Right ventricle myocardium superior (tissue), 1 donor: ENCODE data around the gene ARHGAP4. TPM values are rescaled to one million over a fixed set of nuclear protein-coding genes. Genes with fewer than 3 reads are reported as not detected.

ENCODE experiments used
- ATAC-seq: fragments of 200-7000 bp; cut with Tn5 transposase; one replicate; pipeline ENCODE4 v1.9.1; 2020; ENCODE audit warnings: mild to moderate bottlenecking; ENCODE audit not compliant: poor library complexity
- DNase-seq: peaks from one replicate; pipeline ENCODE4 v3.0.0-alpha.2; 2020
- intact Hi-C: fragments of 100-400 bp; cut with DNase I; formaldehyde crosslinking; loops from one replicate; pipeline ENCODE4 v1.11.2; 2022
- total RNA-seq: library from RNA; stranded (reverse); fragmentation: NEBNext Ultra II Directional; extraction: Animal tissue kit (Norgen Biotek cat#: 25700); gene quantifications from one replicate; pipeline ENCODE4 v1.2.1, GENCODE V29; 2021
- donor health status: DM: no; HTN: yes; CAD: no; lungs with severe emphysema.

Gene ARHGAP4
- total RNA-seq, 1 donor from 2014 or later: 10.3 TPM

DNA sequence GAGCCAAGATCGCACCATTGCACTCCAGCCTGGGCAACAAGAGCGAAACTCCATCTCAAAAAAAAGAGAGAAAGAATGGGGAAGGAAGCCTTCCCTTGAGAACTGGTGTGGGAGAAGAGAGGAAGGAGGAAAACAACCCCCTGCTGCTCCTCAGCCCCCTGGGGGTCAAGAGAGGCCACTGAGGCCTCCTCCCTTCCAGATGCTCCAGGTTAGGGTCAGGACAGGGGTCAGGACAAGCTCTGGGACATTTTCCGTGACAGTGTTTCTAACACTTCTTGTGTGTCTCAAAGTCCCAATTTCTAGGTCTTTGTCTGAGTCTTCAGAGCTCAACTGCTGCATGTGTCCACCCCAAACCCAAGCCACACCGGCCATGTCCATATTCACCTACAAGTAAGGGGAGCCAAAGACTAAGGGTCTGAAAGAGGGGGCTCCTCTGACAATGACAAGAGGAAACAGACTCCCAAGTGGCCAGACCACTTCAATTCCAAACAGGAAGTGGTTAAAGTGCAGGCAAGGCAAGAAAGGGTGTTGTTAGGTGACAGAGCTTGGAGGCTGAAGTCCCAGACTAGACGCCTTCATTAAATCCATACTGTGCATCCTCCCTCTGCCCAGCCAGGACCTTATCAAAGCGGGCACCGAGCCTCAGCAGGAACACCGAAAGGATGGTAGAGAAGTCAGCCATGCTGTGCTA lies 48.3 kb downstream of the ARHGAP4 start:
- DNase-seq (no peak), ATAC-seq (no peak)
- intact Hi-C loops: no loop called here

DNA sequence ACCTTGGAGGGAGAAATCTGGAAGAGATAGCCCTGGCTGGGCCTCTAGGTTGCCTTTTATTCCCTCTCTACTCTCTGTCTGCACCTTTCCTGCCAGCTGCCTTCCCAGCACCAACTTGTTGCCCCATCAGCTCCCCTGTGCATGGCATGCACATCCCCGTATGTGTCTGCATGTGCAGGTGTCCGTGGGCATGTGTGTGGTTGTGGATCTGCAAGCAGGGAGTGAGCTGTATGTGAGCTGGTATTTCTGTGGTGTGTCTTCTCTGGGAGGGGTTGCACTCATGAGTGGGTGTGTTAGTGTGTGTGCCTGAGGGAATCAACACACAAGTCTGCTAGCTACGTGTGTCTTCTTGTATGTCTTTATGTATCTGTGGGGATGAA lies 50.0 kb downstream of the ARHGAP4 start:
- DNase-seq (no peak), ATAC-seq (no peak)
- intact Hi-C loops: no loop called here

DNA sequence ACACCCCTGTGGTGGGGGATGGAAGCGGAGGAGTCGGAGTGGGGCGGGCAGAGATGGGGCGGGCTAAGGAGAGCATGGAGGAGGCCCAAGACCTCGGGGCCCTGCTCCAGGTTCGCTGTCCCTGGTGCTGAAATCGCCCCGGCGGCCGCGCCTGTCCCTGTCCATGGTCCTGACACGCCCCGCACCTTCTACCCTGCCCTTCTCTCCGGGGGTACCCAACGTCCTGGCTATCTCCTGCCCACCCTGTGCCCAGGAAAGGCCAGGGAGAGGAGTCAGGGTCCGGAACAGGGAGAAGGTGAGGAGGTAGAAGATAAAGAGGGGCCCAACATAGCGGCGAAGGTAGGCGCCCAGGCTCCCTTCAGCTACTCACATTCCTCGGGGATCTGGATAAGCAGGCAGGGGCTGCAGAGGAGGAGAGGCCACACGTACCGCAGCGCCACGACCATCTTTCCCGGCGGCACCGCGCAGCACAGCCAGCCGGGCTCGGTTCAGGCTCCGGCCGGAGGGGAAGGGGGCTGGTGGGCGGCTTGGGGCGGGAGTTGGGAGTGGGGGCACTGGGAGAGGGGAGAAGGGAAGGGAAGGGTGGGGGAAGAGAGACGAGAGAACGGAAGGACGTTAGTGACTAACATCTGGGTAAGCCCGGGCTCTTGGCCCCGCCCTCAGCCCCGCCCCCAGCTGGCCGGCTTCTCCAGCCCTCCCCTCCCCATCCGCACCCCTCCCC lies 50.5 kb downstream of the ARHGAP4 start:
- peak; percentile 63 for DNase-seq
- ATAC-seq: peak; percentile 73
- intact Hi-C loops: no loop called here

DNA sequence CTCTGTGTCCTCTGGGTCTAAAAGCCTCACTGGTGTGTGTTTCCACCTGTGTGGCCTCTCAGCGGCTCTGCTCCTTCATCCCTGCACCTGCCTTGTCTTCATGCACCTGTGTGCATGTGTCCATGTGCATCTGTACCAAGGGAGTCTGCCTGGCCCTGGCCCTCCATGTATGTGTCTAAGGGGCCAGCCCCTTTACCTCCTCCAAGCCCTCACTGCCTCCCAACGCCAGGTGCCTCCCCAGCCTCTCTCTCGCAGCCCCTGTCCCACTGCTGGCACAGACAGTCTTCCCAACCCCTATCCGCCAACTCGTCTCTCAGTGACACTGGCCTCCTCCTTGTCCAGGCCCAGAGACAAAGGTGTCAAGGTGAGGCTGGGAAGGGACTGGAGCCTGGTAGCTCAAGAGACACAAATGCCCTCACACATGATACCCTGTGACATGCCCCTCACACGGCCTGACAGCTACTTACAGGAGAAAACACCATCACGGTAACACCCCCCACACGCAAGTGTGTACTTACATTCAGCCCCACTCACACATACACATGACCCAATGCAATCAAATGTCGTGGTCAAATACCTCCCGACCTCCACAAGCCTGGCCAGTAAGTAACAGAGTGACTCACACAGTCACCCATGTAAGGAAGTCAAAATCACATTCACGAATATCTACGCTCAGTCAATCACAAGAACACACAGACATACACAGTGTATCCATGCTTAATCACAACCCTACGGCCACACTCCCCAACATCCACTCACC lies 51.5 kb downstream of the ARHGAP4 start:
- intact Hi-C loops: no loop called here
- no peak for DNase-seq
- no peak for ATAC-seq

DNA sequence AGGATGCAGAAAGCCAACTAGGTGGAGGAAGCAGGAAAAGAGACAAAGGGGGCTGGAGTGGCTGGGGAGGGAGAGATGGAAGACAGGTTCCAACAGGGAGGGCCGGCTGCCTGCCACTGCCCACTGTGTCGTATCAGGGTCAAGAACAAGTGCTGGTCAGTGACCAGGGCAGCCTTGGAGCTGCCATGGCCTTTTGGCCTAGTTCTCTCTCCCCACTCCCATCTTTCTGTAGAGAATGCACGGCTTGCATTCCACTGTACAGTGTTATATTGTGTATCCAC lies 52.0 kb downstream of the ARHGAP4 start:
- intact Hi-C loops: no loop called here
- ATAC-seq (no peak), DNase-seq (no peak)

DNA sequence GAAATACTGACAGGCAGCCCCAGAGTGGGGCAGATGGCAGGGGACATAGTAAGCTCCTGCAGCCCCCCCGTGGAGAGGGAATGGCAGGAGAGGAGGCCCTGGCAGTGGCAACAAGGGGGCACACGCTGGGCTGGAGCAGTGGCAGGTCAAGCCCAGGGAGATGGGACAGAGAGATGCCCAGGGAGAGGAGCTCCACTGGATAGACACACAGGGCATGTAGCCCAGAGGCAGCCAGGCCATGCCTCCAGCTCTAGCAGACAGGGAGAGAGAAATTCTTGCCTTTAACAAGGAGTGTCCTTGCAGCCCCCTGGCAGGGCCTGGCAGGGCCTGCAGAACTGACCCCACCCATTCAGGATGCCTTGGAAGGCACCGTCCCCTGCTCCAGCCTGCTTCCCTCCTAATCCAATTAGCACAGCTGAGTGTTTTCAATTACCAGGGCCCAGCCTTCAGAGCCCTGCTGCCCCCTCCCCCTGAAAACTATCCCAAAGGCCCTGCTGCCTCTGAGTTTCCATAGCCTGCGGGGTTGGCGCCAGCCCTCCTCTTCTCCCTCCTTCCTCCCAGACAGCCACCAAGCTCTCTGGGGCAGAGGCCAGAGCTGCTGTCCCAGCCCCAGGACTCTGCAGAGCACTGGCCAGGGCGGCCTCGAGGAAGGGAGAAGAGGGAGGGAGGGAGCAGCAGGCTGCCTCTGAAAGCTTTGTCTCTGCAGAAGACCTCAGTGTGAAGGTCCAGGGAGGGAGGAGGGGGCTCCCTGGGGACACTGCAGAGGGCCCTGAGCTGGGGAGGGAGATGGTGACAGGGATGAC lies 52.6 kb downstream of the ARHGAP4 start:
- DNase-seq (no peak), ATAC-seq (no peak)
- intact Hi-C loops: no loop called here

DNA sequence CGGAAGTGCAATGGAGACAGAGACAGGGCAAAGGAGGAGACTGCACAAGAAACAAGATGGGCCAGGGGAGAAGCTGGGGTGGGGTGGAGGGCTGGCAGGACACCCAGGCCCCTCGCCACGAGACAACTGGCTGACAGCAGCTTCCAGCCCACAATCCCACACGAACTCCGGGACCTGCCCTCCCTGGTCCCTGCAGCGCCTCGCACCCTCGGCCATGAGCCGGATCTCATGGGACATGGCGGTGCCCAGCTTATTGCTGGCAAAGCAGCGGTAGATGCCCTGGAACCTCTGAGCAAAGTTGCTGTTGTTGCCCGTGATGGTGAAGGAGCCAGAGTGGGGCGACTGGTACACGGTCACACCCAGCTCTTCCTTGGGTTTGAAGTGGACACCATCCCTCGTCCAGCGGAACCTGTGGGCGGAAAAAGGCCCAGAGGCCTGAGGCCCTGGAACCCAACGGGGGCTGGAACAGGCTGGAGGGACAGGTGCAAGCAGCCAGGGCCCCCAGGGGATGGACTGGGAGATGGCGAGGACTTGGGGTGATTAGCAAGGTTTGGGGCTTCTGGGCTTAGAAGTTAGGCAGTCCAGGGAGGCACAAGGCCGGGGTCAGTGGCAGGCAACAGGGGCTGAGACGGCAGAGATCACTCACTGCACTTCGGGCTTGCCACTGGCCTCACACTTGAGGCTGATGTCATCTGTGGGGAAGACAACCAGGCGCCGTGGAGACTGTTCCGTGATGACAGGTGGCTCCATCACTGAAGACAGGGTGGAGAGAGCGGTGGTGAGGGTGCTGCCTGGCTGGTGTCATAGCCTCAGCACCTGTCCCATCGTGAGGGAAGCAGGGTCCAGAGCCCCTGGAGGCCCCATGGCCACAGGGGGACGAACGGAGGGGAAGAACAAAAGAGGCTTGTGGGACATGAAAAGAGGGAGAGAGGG lies 53.9 kb downstream of the ARHGAP4 start:
- ATAC-seq: no peak
- intact Hi-C loops: no loop called here
- DNase-seq: no peak

DNA sequence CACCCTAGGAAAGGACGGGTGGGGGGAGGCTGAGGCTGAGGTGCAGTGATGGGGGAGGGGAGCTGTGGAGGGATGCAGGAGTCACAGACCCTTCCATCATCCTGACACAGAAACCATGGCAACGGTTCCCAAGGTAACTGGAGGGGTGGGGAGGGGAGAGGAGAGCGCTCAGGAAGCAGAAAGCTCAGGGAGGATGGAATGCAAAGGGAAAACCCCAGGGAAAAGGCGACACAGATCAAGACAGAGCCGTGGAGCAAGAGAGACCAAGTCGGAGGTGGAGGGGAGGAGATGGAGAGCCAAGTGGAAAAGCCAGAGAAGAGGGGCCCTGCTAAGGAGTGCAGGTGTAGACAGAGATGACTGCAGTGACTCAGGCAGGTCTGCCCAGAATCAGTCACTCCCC lies 54.6 kb downstream of the ARHGAP4 start:
- intact Hi-C loops: no loop called here
- DNase-seq: no peak
- no peak for ATAC-seq

DNA sequence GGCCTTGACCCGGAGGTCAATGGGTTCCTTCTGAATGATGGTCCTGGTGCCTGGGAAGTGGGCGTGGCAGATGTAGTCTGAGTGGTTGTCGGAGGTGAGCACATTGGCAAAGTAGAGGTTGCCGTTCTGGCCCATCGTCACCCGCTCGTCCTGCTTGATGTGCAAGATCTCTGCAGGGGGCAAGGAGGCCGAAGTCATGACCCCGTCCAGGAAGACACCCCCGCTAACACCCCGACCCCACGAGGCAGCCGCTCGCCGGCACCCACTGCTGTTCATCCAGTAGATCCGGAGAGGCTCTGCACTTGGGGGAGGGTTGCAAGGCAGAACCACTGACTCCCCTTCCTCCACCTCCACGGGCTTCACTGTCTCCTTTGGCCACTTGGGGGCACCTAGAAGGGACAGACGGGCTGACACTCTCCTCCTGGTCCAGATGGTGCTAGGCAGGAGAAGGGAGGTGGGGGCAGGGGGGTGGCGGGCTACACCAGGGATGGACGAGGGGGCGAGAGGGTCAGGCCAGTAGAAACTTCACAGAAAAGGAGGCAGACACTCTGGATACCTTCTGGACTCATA lies 55.2 kb downstream of the ARHGAP4 start:
- intact Hi-C loops: no loop called here
- no peak for DNase-seq
- no peak for ATAC-seq

DNA sequence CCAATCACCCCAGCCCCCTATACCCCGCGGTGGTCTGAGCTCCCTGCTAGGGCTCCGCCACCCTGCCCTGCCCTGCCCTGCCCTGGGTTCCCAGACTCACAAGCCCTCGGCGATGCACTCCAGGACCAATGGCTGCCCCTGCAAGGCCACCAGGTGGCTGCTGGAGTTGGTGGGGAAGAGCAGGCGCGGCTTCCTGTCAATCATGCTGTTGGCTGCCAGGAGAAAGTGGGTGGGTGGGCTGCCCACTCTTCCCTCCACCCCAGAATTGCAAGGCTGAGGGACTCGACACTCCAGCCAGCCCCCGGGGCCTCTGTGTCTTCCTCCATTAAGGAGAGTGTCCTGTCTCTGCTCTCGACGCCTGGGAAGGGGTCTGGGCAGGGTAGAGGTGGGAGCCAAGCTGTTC lies 55.8 kb downstream of the ARHGAP4 start:
- intact Hi-C loops: no loop called here
- no peak for ATAC-seq
- DNase-seq: no peak

DNA sequence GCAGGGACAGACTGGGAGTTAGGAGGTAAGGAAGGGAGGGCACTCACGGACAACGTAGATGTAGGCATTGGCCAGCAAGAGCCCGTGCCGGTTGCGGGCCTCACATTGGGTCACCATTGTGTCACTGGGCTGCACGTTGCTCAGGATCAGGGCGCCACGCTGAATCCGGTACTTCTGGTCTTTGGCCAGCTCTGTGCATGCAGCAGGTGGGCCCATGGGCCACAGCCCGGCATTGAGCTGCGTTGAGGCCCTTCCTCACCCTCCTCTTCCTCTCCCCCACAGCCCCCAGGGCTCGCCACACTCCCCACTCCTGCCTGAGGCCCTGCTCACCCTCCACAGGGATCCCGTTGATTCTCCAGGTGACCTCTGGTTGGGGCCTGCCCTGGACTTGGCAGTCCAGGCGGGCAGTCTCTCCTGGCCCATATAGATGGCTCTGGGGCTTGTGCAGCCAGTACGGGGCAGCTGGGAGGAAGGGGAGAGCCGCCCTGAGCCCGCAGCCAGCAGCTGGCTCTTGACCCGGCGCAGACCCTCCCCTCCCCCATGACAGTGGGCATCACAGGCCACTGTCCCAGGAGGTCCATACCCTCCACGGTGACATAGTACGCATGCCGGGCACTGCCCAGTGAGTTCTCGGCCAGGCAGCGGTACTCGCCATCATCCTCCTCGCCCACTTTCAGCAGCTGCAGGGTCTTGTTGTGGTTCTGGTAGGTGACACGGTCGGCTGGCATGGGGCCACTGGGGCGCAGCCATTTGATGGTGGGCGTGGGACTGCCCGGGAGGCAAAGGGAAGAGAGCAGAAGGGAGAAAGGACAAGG lies 56.4 kb downstream of the ARHGAP4 start:
- no peak for DNase-seq
- ATAC-seq: no peak

DNA sequence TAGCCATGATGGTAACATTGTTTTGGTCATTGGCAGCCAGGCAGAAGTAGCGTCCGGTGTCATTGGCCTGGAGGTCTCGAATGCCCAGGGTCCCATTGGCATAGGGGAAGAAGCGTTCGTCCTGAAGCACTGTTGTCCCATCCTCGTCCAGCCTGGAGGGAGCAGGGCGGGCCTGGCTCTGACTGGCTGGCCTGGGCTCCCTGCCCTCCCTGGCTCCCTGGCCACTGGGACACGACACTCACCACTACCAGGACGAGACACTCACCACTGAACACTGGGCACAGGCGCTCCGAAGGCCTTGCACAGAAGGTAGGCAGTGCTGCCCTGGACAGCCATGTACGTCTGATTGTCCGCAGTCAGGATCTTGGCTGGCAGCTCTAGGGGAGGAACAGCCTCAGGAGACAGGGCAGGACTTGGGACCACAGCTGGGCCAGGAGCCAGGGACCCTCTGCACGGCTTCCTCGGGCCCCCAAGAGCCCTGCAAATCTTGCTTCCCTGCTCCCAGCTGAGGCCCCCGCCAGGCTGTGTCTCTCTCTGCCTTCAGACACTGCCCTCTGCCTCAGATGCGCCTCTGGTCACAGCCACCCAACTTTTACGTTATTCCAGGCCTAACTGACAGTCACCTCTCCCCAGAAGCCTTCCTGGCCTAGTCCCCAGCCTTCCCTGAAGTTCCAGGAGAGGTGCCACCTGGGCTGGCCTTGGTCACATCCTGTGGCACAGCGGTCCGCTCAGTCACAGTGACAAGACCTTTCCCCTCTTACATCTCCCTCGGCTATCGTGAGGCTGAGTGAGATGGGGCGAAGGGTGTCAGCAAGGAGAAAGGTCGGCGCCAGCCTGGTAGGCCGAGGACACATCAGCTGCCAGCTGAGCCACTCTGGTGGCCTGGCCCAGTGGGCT lies 57.2 kb downstream of the ARHGAP4 start:
- intact Hi-C loops: no loop called here
- DNase-seq: no peak

More for the DNA sequence above, 56.4 kb downstream of the ARHGAP4 start:
- intact Hi-C loops: no loop called here

DNA sequence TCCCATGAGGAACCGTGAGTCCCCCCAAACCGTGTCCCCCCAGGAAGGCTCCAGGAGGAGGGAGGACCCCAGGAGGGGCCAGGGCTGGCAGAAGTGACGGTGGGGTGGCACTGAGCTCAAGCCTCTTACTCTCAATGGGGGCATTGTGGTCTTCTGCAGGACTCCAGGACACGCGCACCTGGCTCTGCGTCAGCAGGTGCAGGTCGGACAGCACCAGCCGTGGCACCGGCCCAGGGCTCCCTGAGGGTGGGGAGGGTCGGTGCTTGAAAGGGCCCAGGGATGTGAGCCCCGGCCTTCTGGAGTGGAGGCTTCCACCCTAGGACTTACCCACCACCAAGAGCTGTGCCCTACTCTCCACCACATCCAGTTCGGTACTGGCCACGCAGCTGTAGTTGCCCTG lies 58.4 kb downstream of the ARHGAP4 start:
- no peak for DNase-seq
- ATAC-seq: no peak
- intact Hi-C loops: no loop called here

More for the DNA sequence above, 57.2 kb downstream of the ARHGAP4 start:
- ATAC-seq: no peak

DNA sequence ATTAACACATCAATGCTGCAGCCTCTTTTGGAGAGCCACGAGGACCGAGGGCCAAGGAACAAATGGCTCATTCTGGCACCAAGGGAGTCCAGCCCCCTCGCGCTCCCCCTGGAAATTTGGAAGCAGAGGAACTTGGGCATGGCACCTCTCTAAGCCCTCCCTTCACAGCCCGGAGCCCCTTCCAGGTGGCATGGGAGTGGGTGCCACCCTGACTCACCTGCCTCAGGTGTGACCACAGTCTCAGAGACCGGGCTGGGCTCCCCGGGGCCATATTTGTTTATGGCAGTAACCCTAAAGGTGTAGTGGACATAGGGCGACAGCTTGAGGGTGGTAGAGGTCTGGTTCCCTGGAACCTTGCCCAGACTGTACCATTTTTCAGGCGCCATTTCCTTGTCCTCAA lies 58.9 kb downstream of the ARHGAP4 start:
- intact Hi-C loops: no loop called here
- ATAC-seq (no peak), DNase-seq (no peak)

DNA sequence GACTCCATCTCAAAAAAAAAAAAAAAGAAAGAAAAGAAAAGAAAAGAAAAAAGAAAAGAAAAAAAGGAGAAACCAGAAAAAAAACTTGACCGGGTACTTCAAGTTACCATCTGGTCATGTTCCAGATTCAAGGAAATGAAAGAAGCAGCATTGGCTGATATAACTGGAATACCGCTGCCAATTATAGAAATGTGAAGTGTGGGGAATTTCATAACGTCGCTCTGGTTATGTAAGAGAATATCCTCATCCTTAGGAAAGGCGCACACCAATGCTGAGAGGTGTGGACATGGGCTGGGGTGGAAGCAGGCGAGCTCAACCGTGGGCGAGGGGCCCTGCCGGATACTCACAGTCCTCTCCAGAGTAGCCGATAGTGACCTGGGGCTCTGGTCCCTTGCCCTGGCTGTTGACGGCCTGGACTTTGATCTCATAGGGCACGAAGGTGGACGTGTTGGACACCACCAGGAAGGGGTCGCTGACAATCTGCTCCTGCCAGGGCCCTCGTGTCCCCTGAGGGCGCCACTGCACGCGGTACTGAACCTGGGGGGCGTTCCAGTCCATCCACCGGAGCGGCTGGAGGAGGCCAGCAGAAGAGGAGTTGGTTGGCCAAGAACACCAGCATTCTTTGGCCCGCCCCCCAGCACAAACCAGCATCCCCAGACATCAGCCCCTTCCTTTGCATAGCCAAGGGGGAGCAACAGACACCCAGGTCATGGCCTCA lies 59.6 kb downstream of the ARHGAP4 start:
- DNase-seq (no peak), ATAC-seq (no peak)
- intact Hi-C loops: no loop called here

DNA sequence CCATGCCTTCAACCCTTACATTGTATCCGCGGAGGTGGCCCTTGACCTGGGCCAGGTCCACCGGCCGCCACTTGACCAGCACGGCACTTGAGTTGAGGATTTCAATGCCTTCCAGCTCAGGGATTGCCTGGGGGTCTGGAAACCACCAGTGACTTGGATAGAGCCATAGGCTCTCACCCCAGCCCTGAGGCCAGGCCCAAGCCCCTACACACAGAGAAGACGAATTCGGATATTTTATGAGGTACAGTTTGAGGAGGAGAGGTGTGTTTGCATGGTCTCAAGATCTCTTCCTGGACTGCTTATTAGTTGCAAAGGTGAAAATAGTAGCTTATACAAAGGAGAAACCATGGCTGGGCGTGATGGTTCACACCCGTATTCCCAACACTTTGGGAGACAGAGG lies 60.4 kb downstream of the ARHGAP4 start:
- no peak for ATAC-seq

More for the DNA sequence above, 60.4 kb downstream of the ARHGAP4 start:
- intact Hi-C loops: no loop called here
- DNase-seq: no peak
